IMR-90 (cell line): ENCODE measurements around the gene RAB11FIP3. TPM values are rescaled to one million over a fixed set of nuclear protein-coding genes. Genes with fewer than 3 reads are reported as not detected.

ENCODE experiments used
- ATAC-seq: fragments of 200-7000 bp; cut with Tn5 transposase; 2 replicates; pipeline ENCODE4 v1.9.1; 2020; ENCODE audit warnings: low read depth, mild to moderate bottlenecking, moderate library complexity
- BruUV-seq: library from RNA; stranded (reverse); fragments of 400-500 nt; replicated peaks from 2 replicates; lab custom pipeline; 2021; lab: Mats Ljungman, UMichigan
- CTCF ChIA-PET: fragments of 300-600 bp; formaldehyde crosslinking; extraction: SDS; loops from one replicate; lab custom pipeline; 2021; ENCODE audit warnings: antibody characterized with exemption; lab: Yijun Ruan, JAX
- POLR2A ChIA-PET: fragments of 300-600 bp; sonication (Branson Sonifier 250); formaldehyde crosslinking; loops from one replicate; lab custom pipeline; 2022; ENCODE audit warnings: antibody characterized with exemption; ENCODE audit not compliant: unreplicated experiment; lab: Charles Lee
- DNase-seq: peaks from one replicate; pipeline ENCODE4 v3.0.0; 2013
- H2AFZ ChIP-seq: replicated peaks from 2 replicates; pipeline ENCODE3; 2013; ENCODE audit warnings: low read length, mild to moderate bottlenecking; ENCODE audit not compliant: poor library complexity
- H2AK5ac ChIP-seq: 2 replicates; pipeline ENCODE4 v1.6.1; 2013; ENCODE audit warnings: low read depth, low read length, inconsistent platforms
- H2AK9ac ChIP-seq: replicated peaks from 2 replicates; pipeline ENCODE3; 2013; ENCODE audit warnings: mild to moderate bottlenecking, low read depth, low read length, moderate library complexity; ENCODE audit not compliant: poor library complexity
- H2BK120ac ChIP-seq: 2 replicates; pipeline ENCODE4 v1.6.1; 2013; ENCODE audit warnings: low read depth, low read length, inconsistent platforms
- H2BK15ac ChIP-seq: 3 replicates; pipeline ENCODE4 v1.6.1; 2013; ENCODE audit warnings: low read depth, low read length, inconsistent platforms
- H2BK20ac ChIP-seq: 2 replicates; pipeline ENCODE4 v1.6.1; 2013; ENCODE audit warnings: low read depth, mild to moderate bottlenecking, inconsistent platforms, low read length, moderate library complexity
- H2BK5ac ChIP-seq: 2 replicates; pipeline ENCODE4 v1.6.1; 2013; ENCODE audit warnings: mild to moderate bottlenecking, low read depth, low read length, inconsistent platforms; ENCODE audit not compliant: poor library complexity, severe bottlenecking
- H3K14ac ChIP-seq: replicated peaks from 2 replicates; pipeline ENCODE4 v1.6.1; 2013; ENCODE audit warnings: low read depth, low read length, inconsistent platforms
- H3K18ac ChIP-seq: 2 replicates; pipeline ENCODE4 v1.6.1; 2013; ENCODE audit warnings: low read depth, low read length, control low read depth
- H3K23ac ChIP-seq: 2 replicates; pipeline ENCODE4 v1.6.1; 2013; ENCODE audit warnings: low read depth, low read length, inconsistent platforms
- H3K27ac ChIP-seq: 2 replicates; pipeline ENCODE4 v1.5.1; 2013; ENCODE audit warnings: mild to moderate bottlenecking, control low read depth, low read length; ENCODE audit not compliant: insufficient read depth
- H3K27me3 ChIP-seq: 2 replicates; pipeline ENCODE4 v1.6.1; 2013; ENCODE audit warnings: low read length; ENCODE audit not compliant: control insufficient read depth, insufficient read depth
- H3K36me3 ChIP-seq: 2 replicates; pipeline ENCODE4 v1.6.1; 2013; ENCODE audit warnings: low read length, mixed read lengths; ENCODE audit not compliant: control insufficient read depth, insufficient read depth
- H3K4ac ChIP-seq: 2 replicates; pipeline ENCODE4 v1.6.1; 2013; ENCODE audit warnings: low read depth, low read length, inconsistent platforms
- H3K4me1 ChIP-seq: 2 replicates; pipeline ENCODE4 v1.6.1; 2013; ENCODE audit warnings: low read length, mixed read lengths; ENCODE audit not compliant: control insufficient read depth, insufficient read depth
- H3K4me2 ChIP-seq: 2 replicates; pipeline ENCODE4 v1.6.1; 2013; ENCODE audit warnings: low read depth, mild to moderate bottlenecking, control low read depth, low read length, moderate library complexity
- H3K4me3 ChIP-seq: 2 replicates; pipeline ENCODE4 v1.5.1; 2013; ENCODE audit warnings: low read depth, mild to moderate bottlenecking, control low read depth, low read length, moderate library complexity; ENCODE audit not compliant: insufficient read depth
- H3K56ac ChIP-seq: 2 replicates; pipeline ENCODE4 v1.6.1; 2013; ENCODE audit warnings: low read length, inconsistent platforms; ENCODE audit not compliant: insufficient read depth; ENCODE audit errors: extremely low read depth
- H3K79me1 ChIP-seq, 2 experiments: 2 replicates each; pipeline ENCODE4 v1.6.1; 2013; ENCODE audit warnings: low read length in 2 of 2, inconsistent platforms in 1 of 2, low read depth in 1 of 2
- H3K9ac ChIP-seq: 2 replicates; pipeline ENCODE4 v1.6.1; 2013; ENCODE audit warnings: low read depth, low read length, control low read depth
- H3K9me1 ChIP-seq: 2 replicates; pipeline ENCODE4 v1.6.1; 2013; ENCODE audit warnings: low read length, inconsistent platforms; ENCODE audit not compliant: insufficient read depth
- H3K9me3 ChIP-seq: 2 replicates; pipeline ENCODE4 v1.6.1; 2013; ENCODE audit warnings: low read length; ENCODE audit not compliant: control insufficient read depth, insufficient read depth
- H4K20me1 ChIP-seq: 2 replicates; pipeline ENCODE4 v1.6.1; 2013; ENCODE audit warnings: low read length, inconsistent platforms; ENCODE audit not compliant: insufficient read depth
- H4K5ac ChIP-seq: 2 replicates; pipeline ENCODE4 v1.6.1; 2013; ENCODE audit warnings: mild to moderate bottlenecking, low read depth, low read length, control low read depth
- H4K8ac ChIP-seq, 2 experiments: 2 replicates each; pipeline ENCODE4 v1.6.1; 2013; ENCODE audit warnings: low read depth in 2 of 2, low read length in 2 of 2, control low read depth in 1 of 2, inconsistent platforms in 1 of 2
- H4K91ac ChIP-seq: 2 replicates; pipeline ENCODE4 v1.6.1; 2013; ENCODE audit warnings: low read depth, low read length, inconsistent platforms; ENCODE audit not compliant: insufficient read depth
- BHLHE40 ChIP-seq: fragments of 150-350 bp; IDR thresholded peaks from 2 replicates; pipeline ENCODE4 v1.6.1; 2016; ENCODE audit warnings: mild to moderate bottlenecking, low read depth, low read length
- CEBPB ChIP-seq: IDR thresholded peaks from 2 replicates; pipeline ENCODE4 v1.6.1; 2012; ENCODE audit warnings: low read depth, low read length, improper control_type of control experiment
- CHD1 ChIP-seq: IDR thresholded peaks from 2 replicates; pipeline ENCODE4 v1.6.1; 2012; ENCODE audit warnings: low read depth, low read length, improper control_type of control experiment
- CTCF ChIP-seq: conservative IDR thresholded peaks from 2 replicates; pipeline ENCODE4 v1.5.1; 2012; ENCODE audit warnings: mild to moderate bottlenecking, low read depth, low read length, improper control_type of control experiment
- FOS ChIP-seq: fragments of 150-350 bp; IDR thresholded peaks from 2 replicates; pipeline ENCODE4 v1.6.1; 2016; ENCODE audit warnings: low read depth, low read length
- MAFK ChIP-seq: IDR thresholded peaks from 2 replicates; pipeline ENCODE4 v1.6.1; 2012; ENCODE audit warnings: low read depth, low read length, improper control_type of control experiment
- MAZ ChIP-seq: IDR thresholded peaks from 2 replicates; pipeline ENCODE4 v1.6.1; 2012; ENCODE audit warnings: low read depth, mild to moderate bottlenecking, low read length, improper control_type of control experiment, moderate library complexity, borderline replicate concordance
- MXI1 ChIP-seq: IDR thresholded peaks from 2 replicates; pipeline ENCODE4 v1.6.1; 2012; ENCODE audit warnings: low read depth, mild to moderate bottlenecking, low read length, moderate library complexity, borderline replicate concordance
- NFE2L2 ChIP-seq: fragments of 150-350 bp; IDR thresholded peaks from 2 replicates; pipeline ENCODE4 v1.6.1; 2016; ENCODE audit warnings: low read depth, mild to moderate bottlenecking, low read length
- POLR2A ChIP-seq: IDR thresholded peaks from 2 replicates; pipeline ENCODE4 v1.6.1; 2012; ENCODE audit warnings: mild to moderate bottlenecking, low read depth, low read length
- RAD21 ChIP-seq: IDR thresholded peaks from 2 replicates; pipeline ENCODE4 v1.6.1; 2012; ENCODE audit warnings: low read length, improper control_type of control experiment
- RCOR1 ChIP-seq: IDR thresholded peaks from 2 replicates; pipeline ENCODE4 v1.6.1; 2012; ENCODE audit warnings: mild to moderate bottlenecking, low read length, improper control_type of control experiment; ENCODE audit not compliant: insufficient replicate concordance
- RFX5 ChIP-seq: IDR thresholded peaks from 2 replicates; pipeline ENCODE4 v1.8.0; 2012; ENCODE audit warnings: low read depth, mild to moderate bottlenecking, low read length, moderate library complexity
- SMC3 ChIP-seq: fragments of 150-350 bp; IDR thresholded peaks from 2 replicates; pipeline ENCODE4 v1.6.1; 2016; ENCODE audit warnings: low read depth, mild to moderate bottlenecking, antibody characterized with exemption, low read length, moderate library complexity
- USF2 ChIP-seq: fragments of 150-350 bp; IDR thresholded peaks from 2 replicates; pipeline ENCODE4 v1.6.1; 2017; ENCODE audit warnings: mild to moderate bottlenecking, antibody characterized with exemption, low read length, low read depth
- WGBS, 2 experiments: methylation state at CpG; one replicate each; pipeline versions ENCODE4 v1.1.5 to v1.1.7; 2013; ENCODE audit warnings: missing lambda C conversion rate in 2 of 2; ENCODE audit not compliant: insufficient read length in 1 of 2; ENCODE audit errors: extremely low coverage in 2 of 2; 5-methylcytosine and 5-hydroxymethylcytosine counted together
- dilution Hi-C: fragments of 300-500 bp; cut with HindIII; formaldehyde crosslinking; loops from one replicate; pipeline ENCODE4 v1.14.3; 2018; ENCODE audit warnings: low sequenced_read_pairs; ENCODE audit not compliant: unreplicated experiment
- in situ Hi-C: fragments of 300-500 bp; cut with MboI; formaldehyde crosslinking; loops from 3 replicates; pipeline ENCODE4 v1.14.3; 2019; ENCODE audit warnings: low sequenced_read_pairs, inconsistent platforms, mixed read lengths
- intact Hi-C: fragments of 100-400 bp; cut with micrococcal nuclease; formaldehyde crosslinking; loops from 2 replicates; pipeline ENCODE4 v1.10.0; 2022
- polyA plus RNA-seq, 3 experiments: library from polyadenylated mRNA; depleted of rRNA; stranded (reverse); fragments of >200 nt; gene quantifications; 2 replicates each; pipeline ENCODE4 v1.2.3, GENCODE V29; 2012; ENCODE audit warnings: low replicate concordance in 1 of 3
- total RNA-seq: library from RNA; depleted of rRNA; stranded (reverse); fragments of >200 nt; gene quantifications from 2 replicates; pipeline ENCODE4 v1.2.3, GENCODE V29; 2012

RAB11FIP3 gene
- total and polyA plus RNA-seq, 2 of the 4 experiments (the other 2 are of a cell fraction): 7.5 to 22.5 TPM

DNA sequence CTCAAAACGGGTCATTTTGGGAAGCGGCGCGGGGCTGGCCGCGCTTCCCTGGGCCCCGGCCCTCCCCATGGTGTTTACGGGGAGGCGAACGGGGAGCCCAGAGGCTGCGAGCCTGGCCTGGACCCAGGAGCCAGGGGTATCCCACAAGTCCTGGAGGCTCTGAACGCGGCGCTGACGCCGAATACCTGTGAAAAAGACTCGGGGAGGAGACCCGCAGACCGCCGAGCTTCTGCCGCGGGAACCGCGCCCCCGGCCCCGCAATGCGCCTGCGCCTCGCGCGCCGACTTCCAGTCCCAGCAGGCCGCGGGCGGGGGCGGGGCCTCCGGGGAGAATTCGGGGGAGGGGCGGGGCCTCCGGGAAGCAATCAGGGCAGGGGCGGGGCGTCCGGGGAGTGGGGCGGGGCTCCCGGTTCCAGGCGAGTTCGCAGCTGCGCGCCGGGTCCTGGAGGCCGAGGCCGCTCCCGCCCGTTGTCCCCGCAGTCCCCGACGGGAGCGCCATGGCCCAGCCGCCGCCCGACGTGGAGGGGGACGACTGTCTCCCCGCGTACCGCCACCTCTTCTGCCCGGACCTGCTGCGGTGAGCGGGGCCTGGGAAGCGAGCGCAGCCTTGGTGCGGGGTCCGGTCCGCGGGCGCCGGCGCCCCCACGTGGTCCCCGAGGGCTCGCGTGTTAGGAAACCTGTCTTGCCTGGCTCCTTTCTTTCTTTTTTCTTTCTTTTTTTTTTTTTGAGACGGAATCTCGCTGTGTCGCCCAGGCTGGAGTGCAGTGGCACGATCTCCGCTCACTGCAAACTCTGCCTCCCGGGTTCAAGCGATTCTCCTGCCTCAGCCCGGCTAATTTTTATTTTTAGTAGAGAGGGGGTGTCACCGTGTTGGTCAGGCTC, 23.7 kb upstream of the RAB11FIP3 start, which contains the start of gene DECR2:
TSS of gene DECR2 (plus strand) at position 418 of the 881 bp plus-strand sequence. CDS start at position 497, 79 bp downstream.
- peak within 1 kb of the TSS; percentile 95 for H3K4me3 ChIP-seq
- 0 out of 2 replicates have a peak within 1 kb of the TSS, but pooled peaks have one; percentile 34 for H2BK20ac ChIP-seq
- CTCF ChIA-PET: interaction anchor here (0.5 to 0.7 kb wide), 2 partner anchors 10 to 40 kb away, joined by 3 to 6 read pairs; no protein-coding TSS in a partner anchor
- peaks cover 4 to 37% of the 10 kb centered on the region in 2 experiments for H3K79me1 ChIP-seq
- H4K8ac ChIP-seq: peak within 1 kb of the TSS; percentile 41 to 87; a peak in 3 of 4 replicates
- no peak within 1 kb of the TSS for H2BK15ac ChIP-seq
- intact Hi-C loops (loop anchor here (5.0 kb wide), 1 partner anchor 126 kb away; the partner anchor contains the start of gene CAPN15), in situ Hi-C loops (no loop called here), dilution Hi-C loops (no loop called here)
- H2BK120ac ChIP-seq: peak within 1 kb of the TSS; percentile 78
- peak within 1 kb of the TSS; percentile 75 for H4K5ac ChIP-seq
- 0 out of 2 replicates have a peak, but pooled peaks cover 6% of the 10 kb centered on the region for H3K9me1 ChIP-seq
- H2BK5ac ChIP-seq: peak within 1 kb of the TSS; percentile 73
- no peak within 1 kb of the TSS; the same call in 1 of the 2 replicates for H3K18ac ChIP-seq
- peak within 1 kb of the TSS; percentile 98 for H3K14ac ChIP-seq
- peaks cover 4% of the 10 kb centered on the region for H3K4me1 ChIP-seq
- peak within 1 kb of the TSS; percentile 90 for H3K27ac ChIP-seq
- peak within 1 kb of the TSS; percentile 82 for H4K91ac ChIP-seq
- peak within 1 kb of the TSS; percentile 79 for H3K4me2 ChIP-seq
- H2AK9ac ChIP-seq: peak within 1 kb of the TSS; percentile 98
- H3K56ac ChIP-seq: peak within 1 kb of the TSS; percentile 47
- no TSS peak for BruUV-seq
- H3K9me3 ChIP-seq: no peaks in the 10 kb centered on the region
- H3K36me3 ChIP-seq: peaks cover 19% of the 10 kb centered on the region
- peak; percentile 47; the same call in 1 of the 2 replicates for TF ChIP-seq SMC3
- no peak for TF ChIP-seq CHD1
- TF ChIP-seq MAFK: no peak
- TF ChIP-seq NFE2L2: no peak
- peak; percentile 53 for TF ChIP-seq CTCF
- TF ChIP-seq MAZ: peak; percentile 25; the same call in 1 of the 2 replicates
- TF ChIP-seq RFX5: no peak
- peak; percentile 59 for TF ChIP-seq RAD21
- no peak for TF ChIP-seq CEBPB
- TF ChIP-seq RCOR1: no peak
- peak; percentile 81 for TF ChIP-seq USF2
- TF ChIP-seq BHLHE40: no peak
- no peak for TF ChIP-seq FOS
- peak; percentile 50; the same call in 1 of the 2 replicates for TF ChIP-seq POLR2A
- peak; percentile 92 for TF ChIP-seq MXI1
- peak within 1 kb of the TSS; percentile 99 for H2AFZ ChIP-seq
- peak within 1 kb of the TSS; percentile 79 for H3K23ac ChIP-seq
- ATAC-seq: peak; percentile 88
- DNase-seq: peak; percentile 85
- peak within 1 kb of the TSS; percentile 97 for H3K9ac ChIP-seq
- peak within 1 kb of the TSS; percentile 88 for H3K4ac ChIP-seq
- H3K27me3 ChIP-seq: no peaks in the 10 kb centered on the region
- POLR2A ChIA-PET: interaction anchor here (1.2 kb wide), 1 partner anchor 15 kb away, joined by 3 read pairs; no protein-coding TSS in a partner anchor
- WGBS, 2 experiments: 1% methylated on average over 40 of the region's 91 CpGs; no CpG with 5 or more reads in 1 of the 2 experiments
- H2AK5ac ChIP-seq: peak within 1 kb of the TSS; percentile 77
- peaks cover 15% of the 10 kb centered on the region; the same call in 1 of the 2 replicates for H4K20me1 ChIP-seq
